ENCODE measurements around the gene NRDE2.

DNA sequence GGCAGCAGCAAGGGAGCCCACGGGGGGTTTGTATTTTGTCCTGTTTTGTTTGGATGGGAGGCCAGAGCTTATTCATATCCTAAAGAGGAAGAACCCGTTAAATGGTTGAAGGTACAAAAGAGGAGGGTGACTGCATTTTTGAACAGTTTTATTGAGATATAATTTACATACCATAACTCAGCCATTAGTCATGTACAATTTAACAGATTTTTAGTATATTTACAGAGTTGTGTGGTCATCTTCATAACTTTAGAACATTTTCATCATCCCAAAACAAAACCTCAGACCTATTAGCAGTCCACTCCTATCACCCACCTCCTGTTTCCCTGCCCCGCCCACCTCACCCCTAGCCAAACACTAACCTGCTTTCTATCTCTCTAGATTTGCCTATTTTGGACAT is 12.6 kb downstream of the NRDE2 start:
- no peak for TF ChIP-seq SRF (IDR thresholded peaks at IDR 0.05; ENCODE audit: low read depth)
- TF ChIP-seq, protein P1, sequence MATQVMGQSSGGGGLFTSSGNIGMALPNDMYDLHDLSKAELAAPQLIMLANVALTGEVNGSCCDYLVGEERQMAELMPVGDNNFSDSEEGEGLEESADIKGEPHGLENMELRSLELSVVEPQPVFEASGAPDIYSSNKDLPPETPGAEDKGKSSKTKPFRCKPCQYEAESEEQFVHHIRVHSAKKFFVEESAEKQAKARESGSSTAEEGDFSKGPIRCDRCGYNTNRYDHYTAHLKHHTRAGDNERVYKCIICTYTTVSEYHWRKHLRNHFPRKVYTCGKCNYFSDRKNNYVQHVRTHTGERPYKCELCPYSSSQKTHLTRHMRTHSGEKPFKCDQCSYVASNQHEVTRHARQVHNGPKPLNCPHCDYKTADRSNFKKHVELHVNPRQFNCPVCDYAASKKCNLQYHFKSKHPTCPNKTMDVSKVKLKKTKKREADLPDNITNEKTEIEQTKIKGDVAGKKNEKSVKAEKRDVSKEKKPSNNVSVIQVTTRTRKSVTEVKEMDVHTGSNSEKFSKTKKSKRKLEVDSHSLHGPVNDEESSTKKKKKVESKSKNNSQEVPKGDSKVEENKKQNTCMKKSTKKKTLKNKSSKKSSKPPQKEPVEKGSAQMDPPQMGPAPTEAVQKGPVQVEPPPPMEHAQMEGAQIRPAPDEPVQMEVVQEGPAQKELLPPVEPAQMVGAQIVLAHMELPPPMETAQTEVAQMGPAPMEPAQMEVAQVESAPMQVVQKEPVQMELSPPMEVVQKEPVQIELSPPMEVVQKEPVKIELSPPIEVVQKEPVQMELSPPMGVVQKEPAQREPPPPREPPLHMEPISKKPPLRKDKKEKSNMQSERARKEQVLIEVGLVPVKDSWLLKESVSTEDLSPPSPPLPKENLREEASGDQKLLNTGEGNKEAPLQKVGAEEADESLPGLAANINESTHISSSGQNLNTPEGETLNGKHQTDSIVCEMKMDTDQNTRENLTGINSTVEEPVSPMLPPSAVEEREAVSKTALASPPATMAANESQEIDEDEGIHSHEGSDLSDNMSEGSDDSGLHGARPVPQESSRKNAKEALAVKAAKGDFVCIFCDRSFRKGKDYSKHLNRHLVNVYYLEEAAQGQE (IDR thresholded peaks at IDR 0.05; ENCODE audit: low read depth) = no peak
